NB4 (cell line): ENCODE results near the gene DENND10.
"Not testable (repeated sequence)": the region's sequence is repeated elsewhere in the genome, so short reads cannot be mapped to it uniquely, and the experiment has no call there.

ENCODE experiments used
- CTCF ChIP-seq: IDR thresholded peaks from one replicate; pipeline ENCODE4 v1.5.1; 2012; ENCODE audit warnings: low read depth, low read length
- MAX ChIP-seq: IDR thresholded peaks from 2 replicates; pipeline ENCODE4 v1.6.1; 2011; ENCODE audit warnings: low read depth, low read length
- MYC ChIP-seq: IDR thresholded peaks from 2 replicates; pipeline ENCODE4 v1.6.1; 2011; ENCODE audit warnings: low read depth, low read length
- POLR2A ChIP-seq: IDR thresholded peaks from 2 replicates; pipeline ENCODE4 v1.6.1; 2011; ENCODE audit warnings: mild to moderate bottlenecking; ENCODE audit not compliant: insufficient read length; ENCODE audit errors: extremely low read depth

GRCh38 chr10:119105899-119106298 is 2.0 kb downstream of the DENND10 start:
- not testable (repeated sequence) for TF ChIP-seq CTCF, POLR2A, MAX, MYC
